ENCODE results near the gene BRSK2. TPM values are rescaled to one million over a fixed set of nuclear protein-coding genes. Genes with fewer than 3 reads are reported as not detected.
A peak's percentile ranks its signal among the peaks of the same experiment; 100 is the strongest.

The BRSK2 gene
- total RNA-seq, 1 donor = 4.0 TPM

GRCh38 chr11:1394936-1395772 is 5.4 kb downstream of the BRSK2 start:
- no peak for DNase-seq (ENCODE audit: low read depth in 2 of 3, low spot score in 2 of 3)

- no peak for DNase-seq (ENCODE audit: low read depth in 2 of 3, low spot score in 2 of 3)
These were observed 6.1 kb downstream of the BRSK2 start for GRCh38 chr11:1395773-1396374.

DNA sequence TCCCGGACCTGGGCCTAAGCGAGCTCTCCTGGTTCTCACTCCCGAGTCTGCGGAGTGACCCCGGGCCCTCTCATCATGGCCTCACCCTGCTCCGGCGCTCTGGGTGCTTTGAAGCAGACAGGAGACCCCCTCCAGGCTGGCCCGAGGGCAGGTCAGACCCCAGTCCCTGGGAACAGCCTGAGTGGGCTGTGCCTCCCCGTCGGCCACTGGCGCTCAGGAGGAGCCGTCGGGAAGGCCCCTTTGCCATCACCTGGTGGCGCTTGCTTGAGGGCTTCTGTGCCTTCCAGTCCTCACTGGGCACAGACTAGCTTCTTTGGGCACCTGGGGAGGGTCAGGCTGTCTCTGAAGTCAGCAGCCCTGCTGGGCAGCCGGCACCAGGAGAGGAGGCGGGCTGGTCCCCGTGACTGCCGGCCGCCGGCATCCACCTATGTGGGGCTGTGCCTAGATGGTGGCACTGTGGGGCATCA is 6.7 kb downstream of the BRSK2 start:
- DNase-seq (ENCODE audit: low read depth in 2 of 3, low spot score in 2 of 3) = no peak

DNA sequence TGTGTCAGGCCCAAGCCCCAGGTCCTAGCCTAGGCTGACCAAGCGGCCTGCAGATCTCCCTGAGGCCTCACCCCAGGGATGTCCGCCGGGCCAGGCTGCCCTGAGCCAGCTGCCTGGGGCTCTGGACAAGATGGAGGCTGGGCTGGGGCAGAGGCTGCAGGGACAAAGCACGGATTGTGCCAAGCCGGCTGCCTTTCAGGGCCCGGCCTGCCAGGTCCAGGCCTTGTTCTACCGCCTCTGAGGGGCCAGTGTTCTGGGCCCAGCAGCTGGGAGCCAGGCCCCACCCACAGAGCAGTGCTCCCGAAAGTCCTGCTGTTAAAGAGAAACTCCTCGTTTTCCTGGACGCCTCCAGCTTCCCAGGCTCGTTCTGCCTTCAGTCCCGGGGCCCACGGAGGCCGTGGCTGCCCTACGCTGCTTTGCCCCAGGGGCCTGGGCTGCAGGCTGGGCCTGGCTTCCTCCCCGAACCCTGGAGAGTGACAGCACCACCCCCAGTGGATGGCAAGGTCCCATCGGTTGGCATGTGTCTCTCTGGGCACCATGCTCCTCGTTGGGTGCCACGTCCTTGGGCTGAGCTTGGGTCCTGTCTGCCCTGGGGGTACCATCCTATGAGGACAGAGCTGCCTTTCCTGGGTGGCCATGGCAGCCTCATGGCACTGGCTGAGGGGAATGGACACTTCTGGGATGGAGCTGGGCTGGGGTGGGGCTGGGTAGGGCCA is 7.6 kb downstream of the BRSK2 start:
- no peak for DNase-seq (ENCODE audit: low read depth in 2 of 3, low spot score in 2 of 3)

- no peak for DNase-seq (ENCODE audit: low read depth in 2 of 3, low spot score in 2 of 3)
These were observed 8.3 kb downstream of the BRSK2 start for GRCh38 chr11:1397862-1398527.

DNA sequence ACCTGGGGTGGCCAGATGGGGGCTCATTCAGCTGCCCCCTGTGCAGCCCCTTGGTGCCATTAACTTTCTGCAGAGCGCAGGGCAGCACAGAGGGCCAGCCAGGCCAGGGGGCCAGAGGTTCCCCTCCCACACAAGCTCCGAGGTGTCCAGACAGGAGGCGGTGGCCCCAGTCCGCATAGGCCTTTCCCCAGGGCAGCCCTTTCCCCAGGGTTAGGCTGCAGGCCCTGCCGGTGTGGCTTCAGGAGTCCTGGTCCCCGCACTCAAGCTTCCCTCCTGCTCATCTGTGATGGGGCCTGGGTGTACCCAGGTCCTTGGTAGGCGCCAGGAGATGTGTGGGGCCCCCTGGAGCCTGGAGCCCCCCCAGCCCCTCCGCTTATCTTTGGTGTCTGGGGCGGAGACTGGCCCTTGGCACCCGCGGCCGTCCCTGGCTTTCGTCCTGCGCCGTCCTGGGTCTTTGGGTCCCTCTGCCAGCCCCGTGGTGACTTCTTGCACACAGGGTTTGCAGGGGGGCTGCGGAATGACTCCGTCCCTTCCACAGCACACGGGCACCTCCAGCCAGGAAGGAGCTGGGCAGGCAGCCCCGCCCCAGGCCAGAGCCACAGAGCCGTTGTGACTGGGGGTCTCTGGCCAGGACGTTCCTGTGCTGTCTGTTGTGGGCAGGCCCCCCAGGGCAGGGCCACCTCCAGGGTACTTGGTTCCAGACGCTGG is 8.9 kb downstream of the BRSK2 start:
- no peak for DNase-seq (ENCODE audit: low read depth in 2 of 3, low spot score in 2 of 3)

- DNase-seq (ENCODE audit: low read depth in 2 of 3, low spot score in 2 of 3) = no peak
These were observed 9.9 kb downstream of the BRSK2 start for GRCh38 chr11:1399386-1400316.

DNA sequence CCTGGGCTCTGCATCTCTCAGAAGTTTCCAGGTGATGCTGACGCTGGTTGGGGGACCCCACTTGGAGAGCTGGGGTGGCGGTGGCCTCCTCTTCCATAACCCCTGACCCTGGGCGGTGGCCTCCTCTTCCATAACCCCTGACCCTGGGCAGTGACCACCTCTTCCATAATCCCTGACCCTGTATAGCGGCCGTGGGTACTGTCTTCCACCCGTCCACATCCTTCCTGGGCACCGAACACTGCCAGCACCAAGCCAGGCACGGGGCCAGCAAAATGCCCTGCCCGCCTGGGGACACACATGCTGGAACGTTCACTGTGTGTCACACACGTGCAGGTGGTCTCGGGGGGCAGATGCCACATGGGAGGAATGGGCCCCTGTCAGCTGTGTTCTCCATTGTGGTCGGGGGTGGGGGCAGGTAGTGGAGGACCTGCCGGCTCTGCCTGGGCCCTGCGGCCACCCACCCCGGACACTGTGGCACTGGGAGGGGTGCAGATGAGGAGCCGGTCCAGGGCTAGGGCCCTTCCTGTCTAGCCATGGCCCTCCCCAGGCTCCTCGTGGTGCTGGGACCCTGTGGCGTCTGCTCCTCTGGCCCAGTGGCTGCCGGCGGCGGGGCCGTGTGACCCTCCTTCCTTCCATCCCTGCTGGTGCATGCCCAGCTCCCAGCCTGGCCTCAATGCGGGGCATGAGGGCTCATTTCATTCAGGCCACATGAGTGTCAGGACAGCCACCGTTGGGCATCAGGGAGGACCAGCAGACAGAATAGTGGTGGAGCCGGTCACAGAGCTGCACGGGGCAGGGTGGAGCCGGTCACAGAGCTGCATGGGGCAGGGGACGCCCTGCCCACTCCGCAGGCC is 10.8 kb downstream of the BRSK2 start:
- no peak for DNase-seq (ENCODE audit: low read depth in 2 of 3, low spot score in 2 of 3)

DNA sequence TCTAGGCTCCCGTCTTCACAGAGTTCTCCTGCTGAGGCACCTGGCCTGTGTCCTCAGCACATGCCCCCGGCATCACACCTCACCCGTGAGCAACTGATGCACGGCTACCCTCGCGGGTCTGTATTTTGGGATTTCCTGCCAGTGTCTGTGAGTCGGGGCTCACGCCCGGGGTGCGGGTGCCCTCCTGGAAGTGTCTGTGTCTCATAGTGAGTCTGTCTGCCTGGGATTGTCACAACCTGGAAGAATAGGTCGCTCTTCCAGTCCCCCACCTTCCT is 11.4 kb downstream of the BRSK2 start:
- no peak for DNase-seq (ENCODE audit: low read depth in 2 of 3, low spot score in 2 of 3)

GRCh38 chr11:1401656-1402221 is 12.0 kb downstream of the BRSK2 start:
- DNase-seq (ENCODE audit: low read depth in 2 of 3, low spot score in 2 of 3) = peak in 2 of 3 donors; percentile 74 to 82

DNA sequence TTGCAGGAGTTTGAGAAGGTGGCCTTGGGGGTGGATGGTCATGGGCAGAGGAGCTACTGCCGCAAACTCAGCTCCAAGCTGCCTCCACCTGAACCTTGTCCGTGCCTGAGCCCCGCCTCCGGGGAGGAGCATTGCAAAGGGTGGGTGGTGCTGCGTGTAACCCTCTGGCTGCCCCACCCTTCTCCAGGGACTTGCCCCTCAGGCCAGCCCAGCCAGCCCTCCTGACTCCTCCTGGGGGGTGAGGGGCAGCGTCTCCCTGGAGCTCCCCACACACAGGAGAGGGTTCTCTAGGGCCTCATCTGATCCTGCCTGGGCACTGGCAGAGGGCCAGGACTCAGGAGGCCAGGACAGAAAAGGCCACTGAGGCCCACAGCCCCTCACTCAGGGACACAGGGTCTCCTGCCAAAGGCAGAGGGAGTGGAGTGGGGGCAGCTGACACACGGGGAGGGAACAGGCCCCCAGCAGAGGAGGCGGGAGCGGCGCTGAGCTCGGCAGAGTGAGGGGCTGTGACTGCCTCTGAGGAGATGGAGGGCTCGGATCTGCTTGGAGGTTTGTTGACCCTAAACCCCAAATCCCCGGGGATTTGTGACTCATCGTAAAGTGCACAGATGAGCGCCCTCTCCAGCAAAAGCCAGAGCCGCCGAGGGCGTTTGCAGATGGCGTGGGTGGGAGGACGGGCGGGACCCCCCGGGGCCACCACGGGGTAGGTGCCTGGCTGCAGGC is 12.8 kb downstream of the BRSK2 start:
- no peak for DNase-seq (ENCODE audit: low read depth in 2 of 3, low spot score in 2 of 3)

- DNase-seq (ENCODE audit: low read depth in 2 of 3, low spot score in 2 of 3) = no peak
These were observed 13.4 kb downstream of the BRSK2 start for GRCh38 chr11:1403078-1403620.

DNA sequence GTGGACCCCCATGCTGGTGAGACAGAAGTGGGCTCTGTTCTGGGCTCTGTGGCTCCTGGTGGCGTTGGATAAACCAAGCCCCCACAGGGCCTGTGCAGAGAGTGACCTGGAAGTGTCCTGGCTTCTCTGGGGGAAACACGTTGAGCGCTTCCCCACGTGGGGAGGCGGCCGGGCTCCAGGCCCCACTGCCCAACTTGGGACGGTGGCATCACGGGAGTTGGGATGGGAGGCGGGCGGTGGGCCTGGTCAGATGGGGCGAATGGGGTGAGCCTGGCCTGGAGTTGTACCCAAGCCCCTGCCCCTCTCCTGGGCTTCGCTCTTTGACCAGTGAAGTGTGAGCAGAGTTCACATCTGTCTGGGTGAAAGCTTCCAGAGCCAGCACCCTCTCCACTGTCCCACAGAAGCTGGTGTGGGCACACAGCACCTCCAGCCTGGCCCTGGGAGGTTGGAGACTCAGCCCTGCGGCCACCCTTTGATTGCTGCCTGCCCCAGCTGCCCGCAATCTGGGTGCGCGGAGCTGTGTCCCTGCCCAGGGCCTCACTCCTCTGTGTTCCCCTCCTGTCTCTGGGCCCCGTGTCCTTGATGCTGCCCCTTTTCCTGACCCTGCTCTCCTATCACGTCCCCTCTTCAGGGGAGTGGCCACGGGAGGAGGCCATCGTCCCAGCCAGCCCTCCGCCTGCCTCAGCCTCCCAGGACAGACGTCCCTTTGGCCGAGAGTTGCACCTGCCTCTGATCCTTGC is 14.2 kb downstream of the BRSK2 start:
- DNase-seq (ENCODE audit: low read depth in 2 of 3, low spot score in 2 of 3) = no peak

DNA sequence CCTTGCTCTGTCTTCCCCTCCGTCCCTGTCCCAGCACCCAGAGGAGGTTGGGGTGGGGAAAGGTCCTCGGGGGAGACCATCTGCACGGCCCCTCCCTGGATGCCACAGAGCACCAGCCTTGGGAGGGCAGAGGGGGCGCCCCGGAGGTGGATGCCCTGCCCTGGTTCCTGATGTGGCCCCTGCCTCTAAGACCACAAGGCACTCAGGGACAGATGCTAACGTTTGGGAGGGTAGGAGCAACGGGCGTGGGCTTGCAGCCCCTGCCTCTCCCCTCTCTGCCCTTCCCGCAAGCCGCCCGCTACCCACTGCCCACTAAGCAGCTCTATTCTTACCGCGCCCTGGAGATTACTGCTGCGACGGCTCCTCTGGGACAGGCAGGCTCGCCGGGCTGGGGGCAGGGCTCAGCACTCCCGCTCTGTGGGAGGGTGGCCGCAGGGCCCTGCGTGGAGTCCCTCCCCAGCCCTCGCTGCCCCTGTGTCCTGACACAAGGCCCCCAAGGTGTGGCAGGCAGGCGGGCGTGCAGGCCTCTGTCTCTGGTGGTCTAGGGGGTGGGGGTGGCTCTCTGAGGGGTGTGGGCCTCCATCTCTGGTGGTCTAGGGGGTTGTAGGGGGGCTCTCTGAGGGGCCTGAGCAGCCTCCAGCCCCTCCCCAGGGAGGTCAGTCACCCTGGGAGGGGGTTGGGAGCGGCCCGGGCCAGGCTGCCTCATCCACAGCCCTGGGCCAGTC is 14.9 kb downstream of the BRSK2 start:
- no peak for DNase-seq (ENCODE audit: low read depth in 2 of 3, low spot score in 2 of 3)

DNA sequence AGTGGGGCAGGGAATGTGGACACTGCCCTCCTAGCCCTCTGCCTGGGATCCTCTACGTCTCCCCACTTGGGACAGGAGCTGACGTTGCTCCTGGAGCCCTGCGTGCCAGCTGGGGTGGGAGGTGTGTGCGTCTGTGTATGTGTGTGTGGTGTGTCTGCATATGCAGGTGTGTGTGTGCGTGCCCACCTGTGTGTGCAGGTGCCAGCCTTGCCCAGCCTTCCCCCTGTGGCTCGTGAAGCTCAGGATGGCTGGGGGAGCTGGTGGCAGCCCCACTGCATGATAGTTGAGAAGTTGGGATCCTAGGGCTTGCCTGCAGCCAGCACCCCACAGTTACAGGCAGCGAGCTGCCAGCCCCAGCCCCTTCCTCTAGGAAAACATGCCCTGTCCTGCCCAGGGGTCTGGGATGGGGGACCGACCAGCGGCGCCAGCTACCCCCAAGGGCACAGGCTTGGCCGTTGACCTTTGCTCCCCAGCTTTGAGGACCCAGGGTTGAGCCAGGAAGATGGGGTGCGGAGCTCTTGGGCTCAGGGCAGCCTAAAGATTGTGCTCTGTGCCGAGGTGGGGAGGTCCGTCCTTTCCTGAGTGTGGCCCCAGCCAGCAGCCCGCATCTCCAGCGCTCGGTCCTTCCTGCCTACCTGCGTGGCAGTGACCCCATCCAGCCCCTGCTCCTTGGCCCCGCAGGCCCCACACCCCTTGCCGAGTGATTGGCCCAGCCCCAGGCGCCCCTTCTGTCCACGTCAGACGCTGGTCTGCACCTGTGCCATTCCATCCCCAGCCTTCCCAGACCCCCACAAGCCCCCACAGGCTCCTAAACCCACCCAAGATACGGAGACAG is 15.7 kb downstream of the BRSK2 start:
- no peak for DNase-seq (ENCODE audit: low read depth in 2 of 3, low spot score in 2 of 3)
